HepG2 (cell line): ENCODE results near the gene CEBPB. TPM values are rescaled to one million over a fixed set of nuclear protein-coding genes. Genes with fewer than 3 reads are reported as not detected.
A peak's percentile ranks its signal among the peaks of the same experiment; 100 is the strongest.

ENCODE experiments used
- ATAC-seq: fragments of 200-7000 bp; cut with Tn5 transposase; 3 replicates; pipeline ENCODE4 v1.9.1; 2020; ENCODE audit warnings: mild to moderate bottlenecking, moderate library complexity
- BruUV-seq: library from RNA; stranded (reverse); fragments of 400-500 nt; replicated peaks from 2 replicates; lab custom pipeline; 2021; lab: Mats Ljungman, UMichigan
- CTCF ChIA-PET: fragments of 300-600 bp; formaldehyde crosslinking; extraction: SDS; loops from one replicate; lab custom pipeline; 2021; ENCODE audit warnings: low total read pairs, inconsistent platforms, low intra/inter-chr PET ratio; lab: Yijun Ruan, JAX
- POLR2A ChIA-PET: fragments of 350-600 bp; sonication (Branson Sonifier 250); formaldehyde crosslinking; loops from one replicate; lab custom pipeline; 2020; ENCODE audit warnings: antibody characterized with exemption, inconsistent platforms; lab: Yijun Ruan, JAX
- DNase-seq: peaks from one replicate; pipeline ENCODE4 v3.0.0-alpha.2; 2015; ENCODE audit warnings: low spot score
- FAIRE-seq: peaks from 3 replicates; lab custom pipeline; 2011; peaks lifted over from hg19 to GRCh38; lab: Jason Lieb, UNC
- H2AFZ ChIP-seq: one replicate; pipeline ENCODE4 v1.6.1; 2011; ENCODE audit warnings: low read length, inconsistent platforms
- H3K27ac ChIP-seq: fragments of 300-600 bp; 3 replicates; pipeline ENCODE4 v1.8.0; 2011; ENCODE audit warnings: mixed run types, mild to moderate bottlenecking, mixed read lengths, low read length, inconsistent platforms; ENCODE audit not compliant: insufficient read depth; ENCODE audit errors: extremely low read length
- H3K27me3 ChIP-seq, 2 experiments: fragments of 200-600 bp in 1 of 2; 2 replicates in 1 of 2; 3 replicates in 1 of 2; pipeline versions ENCODE4 v1.6.0 to v1.8.0; 2011; ENCODE audit warnings: low read length in 2 of 2, mild to moderate bottlenecking in 2 of 2, moderate library complexity in 2 of 2, inconsistent platforms in 1 of 2; ENCODE audit not compliant: insufficient read depth in 2 of 2, control insufficient read depth in 1 of 2
- H3K36me3 ChIP-seq, 2 experiments: fragments of 200-600 bp in 1 of 2; replicated peaks in 1 of 2; 2 replicates in 1 of 2; 3 replicates in 1 of 2; pipeline versions ENCODE4 v1.5.1 to v1.8.0; 2011; ENCODE audit warnings: low read length in 2 of 2, inconsistent platforms in 1 of 2; ENCODE audit not compliant: insufficient read depth in 2 of 2, control insufficient read depth in 1 of 2
- H3K4me1 ChIP-seq: 2 replicates; pipeline ENCODE4 v1.5.1; 2012; ENCODE audit warnings: low read length, inconsistent platforms; ENCODE audit not compliant: insufficient read depth
- H3K4me2 ChIP-seq: 2 replicates; pipeline ENCODE4 v1.6.0; 2011; ENCODE audit warnings: low read depth, low read length, inconsistent platforms
- H3K4me3 ChIP-seq, 3 experiments: fragments of 200-600 bp in 1 of 3; sonication (generic), shearing (Covaris generic) in 1 of 3; replicated peaks in 1 of 3; 2 replicates each; pipeline ENCODE4 v1.5.1; 2011 to 2016; ENCODE audit warnings: low read length in 3 of 3, inconsistent platforms in 2 of 3, low read depth in 2 of 3, mild to moderate bottlenecking in 2 of 3, control low read depth in 1 of 3, mixed read lengths in 1 of 3; ENCODE audit not compliant: insufficient read depth in 1 of 3
- H3K79me2 ChIP-seq: one replicate; pipeline ENCODE4 v1.6.1; 2011; ENCODE audit warnings: low read length, inconsistent platforms; ENCODE audit not compliant: insufficient read depth
- H3K9ac ChIP-seq: 2 replicates; pipeline ENCODE4 v1.6.0; 2011; ENCODE audit warnings: mild to moderate bottlenecking, low read depth, low read length, inconsistent platforms; ENCODE audit not compliant: insufficient read depth
- H3K9me3 ChIP-seq: 2 replicates; pipeline ENCODE4 v1.5.1; 2012; ENCODE audit warnings: mild to moderate bottlenecking, low read length
- H4K20me1 ChIP-seq: 2 replicates; pipeline ENCODE4 v1.6.0; 2011; ENCODE audit warnings: inconsistent platforms, mild to moderate bottlenecking, low read length, moderate library complexity; ENCODE audit not compliant: insufficient read depth
- AGO2 ChIP-seq: fragments of 200-400 bp; formaldehyde crosslinking; optimal IDR thresholded peaks from 2 replicates; pipeline ENCODE3; 2017; ENCODE audit warnings: mild to moderate bottlenecking, low read depth, low read length, moderate library complexity
- FOXA1 ChIP-seq, 2 experiments: fragments of 450-650 bp in 1 of 2; sonication (generic) in 1 of 2; formaldehyde crosslinking in 1 of 2; IDR thresholded peaks; 2 replicates each; pipeline versions ENCODE4 v1.4.0 to v1.6.1; 2016 to 2020; ENCODE audit warnings: missing genetic modification reagents in 1 of 2
- GABPB1 ChIP-seq: IDR thresholded peaks from 2 replicates; pipeline ENCODE4 v1.6.1; 2016; ENCODE audit warnings: mild to moderate bottlenecking, missing genetic modification reagents, moderate library complexity, missing compliant biosample characterization
- HDAC1 ChIP-seq: sonication (generic); formaldehyde crosslinking; IDR thresholded peaks from 2 replicates; pipeline ENCODE4 v1.5.1; 2020; ENCODE audit warnings: mild to moderate bottlenecking, missing genetic modification reagents
- KDM2A ChIP-seq: sonication (generic); formaldehyde crosslinking; IDR thresholded peaks from 2 replicates; pipeline ENCODE4 v1.4.0; 2020; ENCODE audit warnings: low read depth, missing genetic modification reagents, borderline replicate concordance
- MAF1 ChIP-seq: sonication (generic); formaldehyde crosslinking; IDR thresholded peaks from 2 replicates; pipeline ENCODE4 v1.5.0; 2020; ENCODE audit warnings: missing genetic modification reagents, borderline replicate concordance
- POLR2A ChIP-seq, 2 experiments: IDR thresholded peaks; 2 replicates each; pipeline ENCODE4 v1.6.1; 2011; ENCODE audit warnings: low read depth in 2 of 2, low read length in 2 of 2, mild to moderate bottlenecking in 1 of 2, moderate library complexity in 1 of 2; ENCODE audit not compliant: insufficient read depth in 1 of 2
- RBFOX2 ChIP-seq: fragments of 200-400 bp; formaldehyde crosslinking; IDR thresholded peaks from 2 replicates; pipeline ENCODE4 v1.6.1; 2017; ENCODE audit warnings: low read depth, mild to moderate bottlenecking, low read length
- RXRB ChIP-seq: IDR thresholded peaks from 2 replicates; pipeline ENCODE4 v1.6.1; 2016; ENCODE audit warnings: borderline replicate concordance, missing genetic modification reagents, missing compliant biosample characterization
- SMAD9 ChIP-seq: sonication (generic); formaldehyde crosslinking; IDR thresholded peaks from 2 replicates; pipeline ENCODE4 v1.5.1; 2020; ENCODE audit warnings: mild to moderate bottlenecking, missing genetic modification reagents
- SOX5 ChIP-seq: IDR thresholded peaks from 2 replicates; pipeline ENCODE4 v1.6.1; 2016; ENCODE audit warnings: borderline replicate concordance
- SP5 ChIP-seq: IDR thresholded peaks from 2 replicates; pipeline ENCODE4 v1.6.1; 2016; ENCODE audit warnings: low read depth, borderline replicate concordance
- SSRP1 ChIP-seq: IDR thresholded peaks from 2 replicates; pipeline ENCODE4 v1.6.1; 2016; ENCODE audit warnings: control low read depth
- ZBTB20 ChIP-seq: sonication (generic); formaldehyde crosslinking; IDR thresholded peaks from 2 replicates; pipeline ENCODE4 v1.8.1; 2023; ENCODE audit warnings: missing genetic modification reagents, low read depth, mild to moderate bottlenecking, borderline replicate concordance
- ZBTB38 ChIP-seq: sonication (generic); formaldehyde crosslinking; IDR thresholded peaks from 2 replicates; pipeline ENCODE4 v1.5.1; 2020; ENCODE audit warnings: mild to moderate bottlenecking, missing genetic modification reagents
- ZFY ChIP-seq: sonication (generic); formaldehyde crosslinking; IDR thresholded peaks from 2 replicates; pipeline ENCODE4 v1.4.0; 2020; ENCODE audit warnings: missing genetic modification reagents
- ZNF225 ChIP-seq: sonication (generic); formaldehyde crosslinking; IDR thresholded peaks from 2 replicates; pipeline ENCODE4 v1.4.0; 2020; ENCODE audit warnings: mild to moderate bottlenecking, missing genetic modification reagents
- ZNF430 ChIP-seq: sonication (generic); formaldehyde crosslinking; IDR thresholded peaks from 2 replicates; pipeline ENCODE4 v1.9.0; 2021; ENCODE audit warnings: mild to moderate bottlenecking, missing genetic modification reagents
- ZNF496 ChIP-seq: sonication (generic); formaldehyde crosslinking; IDR thresholded peaks from 2 replicates; pipeline ENCODE4 v1.8.1; 2023; ENCODE audit warnings: mild to moderate bottlenecking, moderate library complexity, missing genetic modification reagents; ENCODE audit not compliant: insufficient replicate concordance
- ZNF563 ChIP-seq: sonication (generic); formaldehyde crosslinking; IDR thresholded peaks from 2 replicates; pipeline ENCODE4 v1.8.0; 2022; ENCODE audit warnings: mild to moderate bottlenecking, moderate library complexity, missing genetic modification reagents
- ZNF572 ChIP-seq: sonication (generic); formaldehyde crosslinking; IDR thresholded peaks from 2 replicates; pipeline ENCODE4 v1.5.1; 2020; ENCODE audit warnings: mild to moderate bottlenecking, missing genetic modification reagents
- ZNF652 ChIP-seq: IDR thresholded peaks from 2 replicates; pipeline ENCODE4 v1.6.1; 2016; ENCODE audit warnings: low read depth, borderline replicate concordance
- ZNF713 ChIP-seq: sonication (generic); formaldehyde crosslinking; IDR thresholded peaks from 2 replicates; pipeline ENCODE4 v1.4.0; 2020; ENCODE audit warnings: mild to moderate bottlenecking, missing genetic modification reagents
- WGBS: methylation state at CpG from one replicate; pipeline ENCODE4 v1.1.6; 2017; ENCODE audit warnings: low lambda C conversion rate; 5-methylcytosine and 5-hydroxymethylcytosine counted together
- in situ Hi-C: cut with HindIII; loops from 2 replicates; pipeline ENCODE4 v1.10.0; 2017; ENCODE audit warnings: low pct_unique_long_range_greater_than_20kb; ENCODE audit not compliant: extremely low pct_ligation_motif_present
- intact Hi-C: fragments of 100-400 bp; cut with micrococcal nuclease; formaldehyde crosslinking; loops from one replicate; pipeline ENCODE4 v1.10.0; 2022; ENCODE audit not compliant: unreplicated experiment
- polyA plus RNA-seq, 8 experiments: library from polyadenylated mRNA; depleted of rRNA in 3 of 8; stranded (reverse) in 7 of 8; unstranded in 1 of 8; fragments of >200 nt; fragmentation: Illumina TruSeq in 4 of 8; extraction: Trizol in 4 of 8; gene quantifications; 2 replicates each; pipeline versions ENCODE4 v1.2.1 to v1.2.3, GENCODE V29; 2011 to 2016; ENCODE audit warnings: low read depth in 4 of 8, missing spikeins in 1 of 8, mixed read lengths in 1 of 8; ENCODE audit not compliant: insufficient read depth in 1 of 8
- total RNA-seq, 5 experiments: library from RNA; depleted of rRNA; stranded (reverse); fragments of >200 nt; fragmentation: Illumina TruSeq; extraction: Trizol; gene quantifications; 2 replicates each; pipeline ENCODE4 v1.2.3, GENCODE V29; 2016; ENCODE audit warnings: low read depth in 1 of 5

Gene CEBPB
- total and polyA plus RNA-seq, 2 of the 13 experiments (the other 11 are each of a cell fraction or from before 2014, with no cell fraction given) = 18.5 to 28.2 TPM

DNA sequence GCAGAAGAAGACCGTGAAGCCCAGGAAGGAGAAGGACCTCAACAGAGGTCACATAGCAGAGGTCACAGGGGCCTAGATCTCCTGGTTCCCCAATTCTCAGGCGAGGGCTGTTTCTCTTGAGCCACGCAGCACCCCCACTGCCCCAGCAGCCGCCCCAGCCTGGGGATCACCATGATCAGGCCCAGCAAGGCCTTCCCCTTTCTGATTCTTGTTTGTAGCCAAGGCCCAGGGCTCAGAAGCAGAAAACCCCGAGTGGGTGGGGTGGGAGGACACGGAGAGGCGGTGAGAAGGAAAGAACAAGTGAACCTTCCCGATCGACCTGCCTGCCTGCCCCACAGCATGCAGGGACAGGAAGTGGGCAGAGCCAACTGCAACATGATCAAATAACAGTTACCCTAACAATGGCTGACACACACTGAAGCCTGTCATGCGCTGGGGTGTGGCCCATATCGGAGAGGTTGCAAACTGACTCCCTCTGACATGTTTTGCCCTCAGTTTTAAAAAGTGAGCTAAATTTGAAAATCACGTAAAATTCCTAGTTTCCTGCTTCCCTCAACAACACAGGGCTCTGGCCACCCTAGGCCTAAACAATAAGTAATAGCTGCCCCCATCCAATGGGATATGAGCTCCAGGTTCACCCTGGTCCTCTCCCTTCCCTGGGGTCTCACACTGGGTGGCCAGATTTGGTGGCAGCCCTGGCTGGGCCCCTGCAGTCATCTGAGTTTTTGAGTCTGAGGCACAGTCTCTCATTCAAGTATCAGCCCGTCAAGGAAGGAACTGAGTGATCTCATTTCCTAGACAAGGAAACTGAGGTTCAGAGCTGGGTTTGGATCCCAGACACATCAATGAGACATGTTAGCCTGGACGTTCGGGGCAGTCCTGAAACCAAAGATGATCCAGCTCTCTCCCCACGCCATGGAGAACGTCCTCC, 43.6 kb upstream of the CEBPB start (continued):
- TF ChIP-seq KDM2A (CRISPR knock-in tag) (no peak), ZBTB38 (CRISPR knock-in tag) (peak; percentile 97), SOX5 (CRISPR knock-in tag) (peak; percentile 31; the same call in 1 of the 2 replicates), FOXA1 (IDR thresholded peaks at IDR 0.05) (no peak), FOXA1 (CRISPR knock-in tag; IDR thresholded peaks at IDR 0.05) (0 out of 2 replicates have a peak, but pooled peaks have one; percentile 11), ZBTB20 (no peak), GABPB1 (peak; percentile 53), ZNF652 (CRISPR knock-in tag) (no peak), SP5 (CRISPR knock-in tag) (peak; percentile 54; the same call in 1 of the 2 replicates), HDAC1 (CRISPR knock-in tag) (no peak)

DNA sequence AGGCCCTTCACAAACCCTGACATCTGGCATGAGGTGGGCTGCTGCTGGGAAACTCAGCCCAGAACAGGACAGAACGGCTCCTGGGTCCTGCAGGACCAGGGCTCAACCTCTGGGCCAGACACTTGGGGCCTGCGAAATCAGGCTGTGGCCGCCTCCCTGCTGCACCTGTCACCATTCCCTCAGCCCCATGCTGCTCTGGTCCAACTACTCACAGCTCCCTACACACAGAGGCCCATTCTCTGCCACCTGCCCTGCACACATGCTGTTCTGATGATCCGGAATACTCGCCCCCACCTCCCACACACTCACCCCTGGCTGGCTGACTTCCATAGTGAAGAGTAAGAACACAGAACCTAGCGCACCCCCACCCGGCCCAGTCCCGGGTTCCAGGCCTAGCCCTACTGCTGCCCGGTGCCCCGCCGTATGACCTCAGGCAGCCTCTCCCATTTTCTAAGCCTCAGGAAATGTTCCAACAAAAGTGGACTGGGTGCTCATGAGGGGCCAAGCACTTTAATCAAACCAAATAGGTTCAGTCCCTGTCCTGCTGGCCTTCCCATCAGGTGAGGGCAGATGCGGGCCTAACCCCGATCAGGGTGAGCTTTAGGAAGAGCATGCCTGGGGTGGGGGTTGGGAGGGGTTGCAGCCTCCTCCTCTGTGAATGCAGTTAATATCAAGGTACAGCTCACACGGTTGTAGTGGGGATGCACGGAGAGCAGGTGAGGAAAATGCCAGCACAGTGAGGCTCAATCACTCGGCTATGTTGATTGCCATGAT, 41.0 kb upstream of the CEBPB start:
- Histone ChIP-seq H3K27ac (no peak overlapping the region), H2AFZ (no peak overlapping the region), H3K9me3 (no peaks in the 10 kb centered on the region), H3K9ac (peak overlapping the region; percentile 4; the same call in 1 of the 2 replicates), H3K4me3 (no peak overlapping the region), H3K4me2 (0 out of 2 replicates have a peak overlapping the region, but pooled peaks have one; percentile 5), H3K36me3 (peaks cover 14 to 45% of the 10 kb centered on the region in 2 experiments; a peak in 4 of 5 replicates), H3K4me1 (peaks cover 63% of the 10 kb centered on the region), H3K27me3 (peaks cover 0 to 4% of the 10 kb centered on the region in 2 experiments; a peak in 1 of 5 replicates), H4K20me1 (no peaks in the 10 kb centered on the region; the same call in 1 of the 2 replicates), H3K79me2 (peaks cover 64% of the 10 kb centered on the region)
- intact Hi-C loops (no loop called here), in situ Hi-C loops (no loop called here)
- ChIA-PET POLR2A (interaction anchor here (1.8 to 2.8 kb wide), 2 partner anchors 16 to 23 kb away, joined by 4 to 13 read pairs; no protein-coding TSS in a partner anchor), CTCF (no interaction called here)
- DNase-seq = no peak
- TSS peak; percentile 23 for BruUV-seq
- TF ChIP-seq MAF1 (CRISPR knock-in tag) (no peak), ZNF225 (0 out of 2 replicates have a peak, but pooled peaks have one; percentile 31), ZFY (CRISPR knock-in tag) (0 out of 2 replicates have a peak, but pooled peaks have one; percentile 9), RXRB (CRISPR knock-in tag) (no peak), SSRP1 (CRISPR knock-in tag) (no peak), SMAD9 (no peak), AGO2 (peak; percentile 70), ZNF713 (no peak), ZNF572 (CRISPR knock-in tag) (no peak), ZNF430 (CRISPR knock-in tag) (no peak), RBFOX2 (0 out of 2 replicates have a peak, but pooled peaks have one; percentile 25), ZNF496 (CRISPR knock-in tag) (no peak), ZNF563 (CRISPR knock-in tag) (peak; percentile 48; the same call in 1 of the 2 replicates), POLR2A (IDR thresholded peaks at IDR 0.05; ENCODE audit: insufficient read depth in 1 of 2, low read depth in 2 of 2, low read length in 2 of 2) (peak in 1 of 2 experiments; percentile 1; a peak in 1 of 4 replicates)
- whole genome bisulfite sequencing = 96% methylated on average over 16 of the region's 16 CpGs
- no peak for ATAC-seq
- FAIRE-seq = no peak
